A673 (cell line): ENCODE results near the gene TTC39A. TPM values are rescaled to one million over a fixed set of nuclear protein-coding genes. Genes with fewer than 3 reads are reported as not detected.
"Not testable (repeated sequence)": the region's sequence is repeated elsewhere in the genome, so short reads cannot be mapped to it uniquely, and the experiment has no call there.

Experiments used
- BruUV-seq: library from RNA; stranded (reverse); fragments of 400-500 nt; replicated peaks from 2 replicates; lab custom pipeline; 2021; lab: Mats Ljungman, UMichigan
- CTCF ChIA-PET: fragments of 300-600 bp; sonication (Branson Sonifier 250); formaldehyde crosslinking; loops from one replicate; lab custom pipeline; 2022; ENCODE audit warnings: antibody characterized with exemption; lab: Charles Lee
- POLR2A ChIA-PET: fragments of 300-600 bp; sonication (Branson Sonifier 250); formaldehyde crosslinking; loops from one replicate; lab custom pipeline; 2022; ENCODE audit warnings: antibody characterized with exemption; ENCODE audit not compliant: low non-redundant PET; lab: Charles Lee
- DNase-seq: peaks from one replicate; pipeline ENCODE4 v3.0.0-alpha.2; 2015; ENCODE audit warnings: low spot score
- H3K27ac ChIP-seq: fragments of 200-600 bp; sonication (generic); 2 replicates; pipeline ENCODE4 v1.5.1; 2016; ENCODE audit warnings: mixed run types, low read depth, mild to moderate bottlenecking, mixed read lengths, antibody characterized with exemption, low read length; ENCODE audit not compliant: poor library complexity, severe bottlenecking
- H3K27me3 ChIP-seq: fragments of 200-600 bp; sonication (generic); replicated peaks from 2 replicates; pipeline ENCODE4 v1.6.1; 2017; ENCODE audit warnings: mixed run types, low read depth, mild to moderate bottlenecking, mixed read lengths, antibody characterized with exemption, low read length; ENCODE audit not compliant: insufficient read depth, poor library complexity
- H3K36me3 ChIP-seq: fragments of 200-600 bp; sonication (generic); 2 replicates; pipeline ENCODE4 v1.6.1; 2016; ENCODE audit warnings: mixed run types, mild to moderate bottlenecking, mixed read lengths, antibody characterized with exemption, low read length; ENCODE audit not compliant: insufficient read depth, poor library complexity, severe bottlenecking
- H3K4me1 ChIP-seq: fragments of 200-600 bp; sonication (generic); 2 replicates; pipeline ENCODE4 v1.6.1; 2017; ENCODE audit warnings: mixed run types, mild to moderate bottlenecking, mixed read lengths, antibody characterized with exemption, low read length; ENCODE audit not compliant: insufficient read depth, poor library complexity, severe bottlenecking
- H3K4me3 ChIP-seq: fragments of 200-600 bp; sonication (generic); 2 replicates; pipeline ENCODE4 v1.5.1; 2016; ENCODE audit warnings: low read depth, mixed run types, mild to moderate bottlenecking, mixed read lengths, low read length; ENCODE audit not compliant: poor library complexity, severe bottlenecking
- H3K9me3 ChIP-seq: fragments of 200-600 bp; sonication (generic); 2 replicates; pipeline ENCODE4 v1.6.1; 2016; ENCODE audit warnings: mixed run types, low read depth, mild to moderate bottlenecking, mixed read lengths, antibody characterized with exemption, low read length; ENCODE audit not compliant: poor library complexity, severe bottlenecking
- CTCF ChIP-seq: fragments of 300-800, 200-600 bp; sonication (generic); conservative IDR thresholded peaks from 2 replicates; pipeline ENCODE4 v1.5.1; 2017; ENCODE audit warnings: low read depth, mild to moderate bottlenecking, antibody characterized with exemption, low read length, moderate library complexity, mixed read lengths
- EZH2 ChIP-seq: fragments of 200-600 bp; sonication (generic); IDR thresholded peaks from 2 replicates; pipeline ENCODE4 v1.6.1; 2017; ENCODE audit warnings: borderline replicate concordance, low read depth, mild to moderate bottlenecking, mixed read lengths, antibody characterized with exemption, low read length; ENCODE audit not compliant: poor library complexity, severe bottlenecking
- intact Hi-C: fragments of 100-400 bp; cut with micrococcal nuclease; formaldehyde crosslinking; loops from one replicate; pipeline ENCODE4 v1.10.0; 2022; ENCODE audit not compliant: unreplicated experiment
- total RNA-seq: library from RNA; stranded (reverse); gene quantifications from 2 replicates; pipeline ENCODE4 v1.2.3, GENCODE V29; 2021

Gene TTC39A
- total RNA-seq, 1 experiment from 2014 or later: 3.1 TPM

- no peaks in the 10 kb centered on the region for H3K9me3 ChIP-seq
- peaks cover 4% of the 10 kb centered on the region for H3K4me1 ChIP-seq
- TF ChIP-seq EZH2: no peak
- no peak for TF ChIP-seq CTCF
- CTCF ChIA-PET: no interaction called here
- intact Hi-C loops: no loop called here
- no peak for DNase-seq
- H3K4me3 ChIP-seq: no peak overlapping the region
- H3K27me3 ChIP-seq: no peaks in the 10 kb centered on the region
- no peaks in the 10 kb centered on the region for H3K36me3 ChIP-seq
- POLR2A ChIA-PET: no interaction called here
- no peak overlapping the region for H3K27ac ChIP-seq
- BruUV-seq: no TSS peak
These were observed 5.0 kb downstream of the TTC39A start for GRCh38 chr1:51325391-51325790.

- H3K4me1 ChIP-seq, H3K9me3 ChIP-seq, H3K36me3 ChIP-seq, intact Hi-C loops, CTCF ChIA-PET, H3K4me3 ChIP-seq, DNase-seq, H3K27ac ChIP-seq, BruUV-seq, H3K27me3 ChIP-seq, POLR2A ChIA-PET: not testable (repeated sequence)
These were observed 5.4 kb downstream of the TTC39A start for GRCh38 chr1:51325011-51325385.

- no peaks in the 10 kb centered on the region for H3K9me3 ChIP-seq
- intact Hi-C loops: no loop called here
- BruUV-seq: no TSS peak
- ChIA-PET CTCF (no interaction called here), POLR2A (no interaction called here)
- H3K27me3 ChIP-seq: no peaks in the 10 kb centered on the region
- TF ChIP-seq EZH2 (no peak), CTCF (no peak)
- no peak overlapping the region for H3K27ac ChIP-seq
- no peaks in the 10 kb centered on the region for H3K36me3 ChIP-seq
- no peak for DNase-seq
- H3K4me1 ChIP-seq: no peaks in the 10 kb centered on the region
- H3K4me3 ChIP-seq: no peak overlapping the region
These were observed 5.9 kb downstream of the TTC39A start for GRCh38 chr1:51324251-51325010.

GRCh38 chr1:51323778-51324177 is 6.6 kb downstream of the TTC39A start:
- BruUV-seq: no TSS peak
- ChIA-PET CTCF (no interaction called here), POLR2A (no interaction called here)
- Histone ChIP-seq H3K9me3 (no peaks in the 10 kb centered on the region), H3K36me3 (no peaks in the 10 kb centered on the region), H3K27ac (no peak overlapping the region), H3K27me3 (no peaks in the 10 kb centered on the region), H3K4me1 (no peaks in the 10 kb centered on the region), H3K4me3 (no peak overlapping the region)
- no peak for TF ChIP-seq CTCF
- TF ChIP-seq EZH2: no peak
- DNase-seq: no peak
- intact Hi-C loops: no loop called here
